K562 (cell line): ENCODE results near the gene UQCR11.

Experiments
- CREB5 ChIP-seq: fragments of 250-450 bp; sonication (Bioruptor Pico); IDR thresholded peaks from 2 replicates; pipeline ENCODE4 v1.5.0; 2020; ENCODE audit warnings: mild to moderate bottlenecking
- CTCF ChIP-seq, 3 experiments: IDR thresholded peaks in 2 of 3; conservative IDR thresholded peaks in 1 of 3; 2 replicates each; pipeline ENCODE4 v1.5.1; 2011 to 2012; ENCODE audit warnings: low read length in 3 of 3, mild to moderate bottlenecking in 3 of 3, control low read depth in 2 of 3, improper control_type of control experiment in 1 of 3, inconsistent platforms in 1 of 3, low read depth in 1 of 3, mixed read lengths in 1 of 3, moderate library complexity in 1 of 3; ENCODE audit not compliant: insufficient read depth in 2 of 3
- HCFC1 ChIP-seq: IDR thresholded peaks from 2 replicates; pipeline ENCODE4 v1.6.1; 2012; ENCODE audit warnings: low read depth, low read length, improper control_type of control experiment
- HNRNPLL ChIP-seq: fragments of 200-400 bp; formaldehyde crosslinking; IDR thresholded peaks from 2 replicates; pipeline ENCODE4 v1.6.1; 2017; ENCODE audit warnings: low read length, low read depth, mild to moderate bottlenecking; ENCODE audit not compliant: poor library complexity, severe bottlenecking
- MCM3 ChIP-seq: fragments of 450-650 bp; IDR thresholded peaks from 2 replicates; pipeline ENCODE4 v1.6.1; 2016
- NRF1 ChIP-seq, 2 experiments: fragments of 450-650 bp; IDR thresholded peaks in 1 of 2; conservative IDR thresholded peaks in 1 of 2; 2 replicates each; pipeline ENCODE4 v1.6.1; 2014; ENCODE audit warnings: mild to moderate bottlenecking in 2 of 2
- REST ChIP-seq, 2 experiments: fragments of 450-650 bp; formaldehyde crosslinking in 1 of 2; IDR thresholded peaks; 2 replicates each; pipeline versions ENCODE4 v1.4.0 to v1.6.1; 2014 to 2020; ENCODE audit warnings: mild to moderate bottlenecking in 2 of 2, borderline replicate concordance in 1 of 2, low read depth in 1 of 2
- SMC3 ChIP-seq: conservative IDR thresholded peaks from 2 replicates; pipeline ENCODE4 v1.6.1; 2011; ENCODE audit warnings: low read depth, low read length, improper control_type of control experiment; ENCODE audit not compliant: insufficient read depth
- ZNF124 ChIP-seq: sonication (generic); formaldehyde crosslinking; IDR thresholded peaks from 2 replicates; pipeline ENCODE4 v1.8.1; 2022; ENCODE audit warnings: missing genetic modification reagents
- TF ChIP-seq, protein P1 (sequence below): fragments of 250-450 bp; sonication (Bioruptor Pico); IDR thresholded peaks from 2 replicates; pipeline ENCODE4 v1.8.0; 2022; ENCODE audit warnings: moderate library complexity, mild to moderate bottlenecking, inconsistent platforms

DNA sequence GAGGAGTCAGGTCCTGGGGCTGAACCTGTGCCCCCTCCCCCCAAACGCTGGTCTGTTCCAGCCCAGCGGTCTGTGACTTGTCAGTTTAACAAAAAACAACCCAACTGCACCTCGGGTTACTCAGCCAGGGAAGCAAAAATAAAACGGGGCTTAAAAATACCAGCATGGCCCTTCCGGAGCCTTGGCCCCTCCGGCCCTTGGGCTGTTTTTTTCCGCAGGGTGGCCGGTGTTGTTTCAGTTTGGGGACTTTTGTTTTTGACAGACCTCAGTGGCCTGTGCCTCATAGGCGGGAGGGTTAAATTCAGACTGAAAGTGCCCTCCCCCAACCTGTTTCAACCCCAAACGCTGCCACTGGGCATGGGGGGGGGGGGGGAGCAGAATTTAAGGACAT is 43.2 kb upstream of the UQCR11 start:
- TF ChIP-seq CTCF (IDR thresholded peaks at IDR 0.05 in 2 of 3, conservative IDR thresholded peaks at IDR 0.05 in 1 of 3; ENCODE audit: insufficient read depth in 2 of 3, low read depth in 1 of 3, low read length in 3 of 3) = no peak
- no peak for TF ChIP-seq REST (IDR thresholded peaks at IDR 0.05; ENCODE audit: borderline replicate concordance)
- no peak for TF ChIP-seq REST (CRISPR knock-in tag; IDR thresholded peaks at IDR 0.05; ENCODE audit: low read depth)
- TF ChIP-seq, protein P1, sequence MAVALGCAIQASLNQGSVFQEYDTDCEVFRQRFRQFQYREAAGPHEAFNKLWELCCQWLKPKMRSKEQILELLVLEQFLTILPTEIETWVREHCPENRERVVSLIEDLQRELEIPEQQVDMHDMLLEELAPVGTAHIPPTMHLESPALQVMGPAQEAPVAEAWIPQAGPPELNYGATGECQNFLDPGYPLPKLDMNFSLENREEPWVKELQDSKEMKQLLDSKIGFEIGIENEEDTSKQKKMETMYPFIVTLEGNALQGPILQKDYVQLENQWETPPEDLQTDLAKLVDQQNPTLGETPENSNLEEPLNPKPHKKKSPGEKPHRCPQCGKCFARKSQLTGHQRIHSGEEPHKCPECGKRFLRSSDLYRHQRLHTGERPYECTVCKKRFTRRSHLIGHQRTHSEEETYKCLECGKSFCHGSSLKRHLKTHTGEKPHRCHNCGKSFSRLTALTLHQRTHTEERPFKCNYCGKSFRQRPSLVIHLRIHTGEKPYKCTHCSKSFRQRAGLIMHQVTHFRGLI (CRISPR knock-in tag) = no peak
- TF ChIP-seq HCFC1 = no peak
- TF ChIP-seq ZNF124 (CRISPR knock-in tag) = no peak
- no peak for TF ChIP-seq MCM3
- TF ChIP-seq HNRNPLL = no peak
- TF ChIP-seq CREB5 (CRISPR knock-in tag) = no peak
- TF ChIP-seq NRF1 (conservative IDR thresholded peaks at IDR 0.05 in 1 of 2, IDR thresholded peaks at IDR 0.05 in 1 of 2) = no peak
- TF ChIP-seq SMC3 = no peak
